HepG2 (cell line): ENCODE data around the gene PDIA5. TPM values are rescaled to one million over a fixed set of nuclear protein-coding genes. Genes with fewer than 3 reads are reported as not detected.

Experiments used
- EHMT2 ChIP-seq: fragments of 200-600 bp; sonication (generic); IDR thresholded peaks from 2 replicates; pipeline ENCODE4 v1.7.0; 2017; ENCODE audit warnings: antibody characterized with exemption, low read depth, low read length, borderline replicate concordance
- ESRRA ChIP-seq: sonication (generic); formaldehyde crosslinking; IDR thresholded peaks from 2 replicates; pipeline ENCODE4 v1.5.1; 2020; ENCODE audit warnings: mild to moderate bottlenecking, low read depth, missing genetic modification reagents
- FOXA1 ChIP-seq, 2 experiments: fragments of 450-650 bp in 1 of 2; sonication (generic) in 1 of 2; formaldehyde crosslinking in 1 of 2; IDR thresholded peaks; 2 replicates each; pipeline versions ENCODE4 v1.4.0 to v1.6.1; 2016 to 2020; ENCODE audit warnings: missing genetic modification reagents in 1 of 2
- MATR3 ChIP-seq: sonication (generic); formaldehyde crosslinking; IDR thresholded peaks from 2 replicates; pipeline ENCODE4 v1.4.0; 2020; ENCODE audit warnings: missing genetic modification reagents
- MTA3 ChIP-seq: sonication (generic); formaldehyde crosslinking; IDR thresholded peaks from 2 replicates; pipeline ENCODE4 v1.4.0; 2020; ENCODE audit warnings: missing genetic modification reagents
- NBN ChIP-seq: fragments of 450-650 bp; conservative IDR thresholded peaks from 2 replicates; pipeline ENCODE4 v1.6.1; 2017
- POGZ ChIP-seq: sonication (generic); formaldehyde crosslinking; IDR thresholded peaks from 2 replicates; pipeline ENCODE4 v1.4.0; 2020; ENCODE audit warnings: mild to moderate bottlenecking, missing genetic modification reagents
- POLR2A ChIP-seq, 2 experiments: IDR thresholded peaks; 2 replicates each; pipeline ENCODE4 v1.6.1; 2011; ENCODE audit warnings: low read depth in 2 of 2, low read length in 2 of 2, mild to moderate bottlenecking in 1 of 2, moderate library complexity in 1 of 2; ENCODE audit not compliant: insufficient read depth in 1 of 2
- ZNF383 ChIP-seq: sonication (generic); formaldehyde crosslinking; IDR thresholded peaks from 2 replicates; pipeline ENCODE4 v1.4.0; 2020; ENCODE audit warnings: missing genetic modification reagents, mild to moderate bottlenecking, borderline replicate concordance
- ZNF468 ChIP-seq: sonication (generic); formaldehyde crosslinking; IDR thresholded peaks from 2 replicates; pipeline ENCODE4 v1.8.0; 2022; ENCODE audit warnings: mild to moderate bottlenecking, moderate library complexity, missing genetic modification reagents
- ZNF552 ChIP-seq: sonication (generic); formaldehyde crosslinking; IDR thresholded peaks from 2 replicates; pipeline ENCODE4 v1.9.0; 2022; ENCODE audit warnings: missing genetic modification reagents, mild to moderate bottlenecking, borderline replicate concordance
- polyA plus RNA-seq, 8 experiments: library from polyadenylated mRNA; depleted of rRNA in 3 of 8; stranded (reverse) in 7 of 8; unstranded in 1 of 8; fragments of >200 nt; fragmentation: Illumina TruSeq in 4 of 8; extraction: Trizol in 4 of 8; gene quantifications; 2 replicates each; pipeline versions ENCODE4 v1.2.1 to v1.2.3, GENCODE V29; 2011 to 2016; ENCODE audit warnings: low read depth in 4 of 8, missing spikeins in 1 of 8, mixed read lengths in 1 of 8; ENCODE audit not compliant: insufficient read depth in 1 of 8
- total RNA-seq, 5 experiments: library from RNA; depleted of rRNA; stranded (reverse); fragments of >200 nt; fragmentation: Illumina TruSeq; extraction: Trizol; gene quantifications; 2 replicates each; pipeline ENCODE4 v1.2.3, GENCODE V29; 2016; ENCODE audit warnings: low read depth in 1 of 5
- TF ChIP-seq, protein P1 (sequence below): IDR thresholded peaks from 2 replicates; pipeline ENCODE4 v1.6.1; 2012; ENCODE audit warnings: low read depth, low read length, improper control_type of control experiment
- TF ChIP-seq, protein P2 (sequence below), 2 experiments: sonication (generic) in 1 of 2; formaldehyde crosslinking in 1 of 2; IDR thresholded peaks; 2 replicates each; pipeline versions ENCODE4 v1.4.0 to v1.6.1; 2016 to 2020; ENCODE audit warnings: borderline replicate concordance in 1 of 2, low read depth in 1 of 2, mild to moderate bottlenecking in 1 of 2, missing genetic modification reagents in 1 of 2
- TF ChIP-seq, protein P3 (sequence below): sonication (generic); formaldehyde crosslinking; conservative IDR thresholded peaks from 2 replicates; pipeline ENCODE4 v1.4.0; 2020; ENCODE audit warnings: missing genetic modification reagents
- TF ChIP-seq, protein P4 (sequence below): sonication (generic); formaldehyde crosslinking; IDR thresholded peaks from 2 replicates; pipeline ENCODE4 v1.5.1; 2020; ENCODE audit warnings: mild to moderate bottlenecking, missing genetic modification reagents, moderate library complexity
- TF ChIP-seq, protein P5 (sequence below): sonication (generic); formaldehyde crosslinking; IDR thresholded peaks from 2 replicates; pipeline ENCODE4 v1.4.0; 2020; ENCODE audit warnings: missing genetic modification reagents
- TF ChIP-seq, protein P6 (sequence below): sonication (generic); formaldehyde crosslinking; IDR thresholded peaks from 2 replicates; pipeline ENCODE4 v1.9.0; 2021; ENCODE audit warnings: missing genetic modification reagents, mild to moderate bottlenecking, borderline replicate concordance

The PDIA5 gene
- total and polyA plus RNA-seq, 2 of the 13 experiments (the other 11 are each of a cell fraction or from before 2014, with no cell fraction given): 51.3 to 74.3 TPM

DNA sequence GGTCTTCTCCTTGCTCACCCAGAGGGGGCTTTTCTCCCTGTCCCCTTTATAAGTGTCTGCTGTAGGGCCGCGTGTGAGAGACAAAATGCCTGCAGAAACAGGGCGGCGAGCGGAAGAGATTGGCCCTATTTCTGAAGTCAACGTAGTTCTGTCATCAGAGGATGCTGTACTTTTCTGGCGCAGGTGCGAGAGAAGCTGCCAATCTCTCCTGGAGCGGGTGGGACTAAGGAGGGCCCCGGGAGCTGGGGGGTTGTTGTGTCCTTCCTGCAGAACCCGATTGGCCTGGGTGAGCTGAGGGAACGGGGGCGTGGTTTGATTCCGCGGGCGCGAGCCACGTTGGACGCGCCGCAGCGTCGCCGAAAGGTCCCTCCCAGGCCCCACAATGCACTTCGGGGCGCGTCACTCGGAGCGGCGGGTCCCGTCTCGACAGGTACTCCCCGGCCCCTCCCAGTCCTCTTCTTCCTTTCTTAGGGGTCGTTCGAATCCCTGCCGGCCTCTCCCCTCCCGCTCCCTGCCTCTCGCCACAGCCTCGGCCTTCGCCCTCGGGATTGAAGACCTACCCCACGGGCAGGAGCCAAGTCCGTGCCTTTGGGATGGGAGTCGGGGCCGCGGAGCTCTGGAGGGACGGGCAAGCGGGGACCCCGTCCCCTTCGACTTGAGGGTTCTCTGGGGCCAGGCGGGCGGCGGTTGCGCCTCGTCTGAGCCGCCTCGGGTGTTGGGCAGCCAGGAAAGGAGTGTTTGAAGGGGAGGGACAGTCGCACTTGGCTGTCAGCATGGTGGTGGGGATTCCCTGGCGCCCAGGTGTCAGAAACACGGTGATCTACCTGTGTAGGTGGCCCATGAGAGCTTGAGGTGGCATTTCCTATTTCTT is 135.0 kb downstream of the PDIA5 start, which contains the start of gene SEC22A (continued):
- TF ChIP-seq NBN (no peak), FOXA1 (IDR thresholded peaks at IDR 0.05) (no peak), FOXA1 (CRISPR knock-in tag; IDR thresholded peaks at IDR 0.05) (no peak), MATR3 (no peak), POLR2A (IDR thresholded peaks at IDR 0.05; ENCODE audit: insufficient read depth in 1 of 2, low read depth in 2 of 2, low read length in 2 of 2) (peak; percentile 67 to 87), ZNF468 (CRISPR knock-in tag) (no peak), ESRRA (CRISPR knock-in tag) (no peak), ZNF552 (CRISPR knock-in tag) (no peak), MTA3 (CRISPR knock-in tag) (no peak), ZNF383 (CRISPR knock-in tag) (no peak), EHMT2 (no peak), POGZ (CRISPR knock-in tag) (peak; percentile 75)
- TF ChIP-seq, protein P1, sequence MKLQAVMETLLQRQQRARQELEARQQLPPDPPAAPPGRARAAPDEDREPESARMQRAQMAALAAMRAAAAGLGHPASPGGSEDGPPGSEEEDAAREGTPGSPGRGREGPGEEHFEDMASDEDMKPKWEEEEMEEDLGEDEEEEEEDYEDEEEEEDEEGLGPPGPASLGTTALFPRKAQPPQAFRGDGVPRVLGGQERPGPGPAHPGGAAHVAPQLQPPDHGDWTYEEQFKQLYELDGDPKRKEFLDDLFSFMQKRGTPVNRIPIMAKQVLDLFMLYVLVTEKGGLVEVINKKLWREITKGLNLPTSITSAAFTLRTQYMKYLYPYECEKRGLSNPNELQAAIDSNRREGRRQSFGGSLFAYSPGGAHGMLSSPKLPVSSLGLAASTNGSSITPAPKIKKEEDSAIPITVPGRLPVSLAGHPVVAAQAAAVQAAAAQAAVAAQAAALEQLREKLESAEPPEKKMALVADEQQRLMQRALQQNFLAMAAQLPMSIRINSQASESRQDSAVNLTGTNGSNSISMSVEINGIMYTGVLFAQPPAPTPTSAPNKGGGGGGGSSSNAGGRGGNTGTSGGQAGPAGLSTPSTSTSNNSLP: 0 out of 2 replicates have a peak, but pooled peaks have one; percentile 5
- TF ChIP-seq, protein P2, sequence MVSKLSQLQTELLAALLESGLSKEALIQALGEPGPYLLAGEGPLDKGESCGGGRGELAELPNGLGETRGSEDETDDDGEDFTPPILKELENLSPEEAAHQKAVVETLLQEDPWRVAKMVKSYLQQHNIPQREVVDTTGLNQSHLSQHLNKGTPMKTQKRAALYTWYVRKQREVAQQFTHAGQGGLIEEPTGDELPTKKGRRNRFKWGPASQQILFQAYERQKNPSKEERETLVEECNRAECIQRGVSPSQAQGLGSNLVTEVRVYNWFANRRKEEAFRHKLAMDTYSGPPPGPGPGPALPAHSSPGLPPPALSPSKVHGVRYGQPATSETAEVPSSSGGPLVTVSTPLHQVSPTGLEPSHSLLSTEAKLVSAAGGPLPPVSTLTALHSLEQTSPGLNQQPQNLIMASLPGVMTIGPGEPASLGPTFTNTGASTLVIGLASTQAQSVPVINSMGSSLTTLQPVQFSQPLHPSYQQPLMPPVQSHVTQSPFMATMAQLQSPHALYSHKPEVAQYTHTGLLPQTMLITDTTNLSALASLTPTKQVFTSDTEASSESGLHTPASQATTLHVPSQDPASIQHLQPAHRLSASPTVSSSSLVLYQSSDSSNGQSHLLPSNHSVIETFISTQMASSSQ (IDR thresholded peaks at IDR 0.05; ENCODE audit: low read depth): no peak
- TF ChIP-seq, protein P2 (CRISPR knock-in tag; IDR thresholded peaks at IDR 0.05; ENCODE audit: borderline replicate concordance): peak; percentile 54
- TF ChIP-seq, protein P3, sequence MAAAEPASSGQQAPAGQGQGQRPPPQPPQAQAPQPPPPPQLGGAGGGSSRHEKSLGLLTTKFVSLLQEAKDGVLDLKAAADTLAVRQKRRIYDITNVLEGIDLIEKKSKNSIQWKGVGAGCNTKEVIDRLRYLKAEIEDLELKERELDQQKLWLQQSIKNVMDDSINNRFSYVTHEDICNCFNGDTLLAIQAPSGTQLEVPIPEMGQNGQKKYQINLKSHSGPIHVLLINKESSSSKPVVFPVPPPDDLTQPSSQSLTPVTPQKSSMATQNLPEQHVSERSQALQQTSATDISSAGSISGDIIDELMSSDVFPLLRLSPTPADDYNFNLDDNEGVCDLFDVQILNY (CRISPR knock-in tag): no peak
- TF ChIP-seq, protein P4, sequence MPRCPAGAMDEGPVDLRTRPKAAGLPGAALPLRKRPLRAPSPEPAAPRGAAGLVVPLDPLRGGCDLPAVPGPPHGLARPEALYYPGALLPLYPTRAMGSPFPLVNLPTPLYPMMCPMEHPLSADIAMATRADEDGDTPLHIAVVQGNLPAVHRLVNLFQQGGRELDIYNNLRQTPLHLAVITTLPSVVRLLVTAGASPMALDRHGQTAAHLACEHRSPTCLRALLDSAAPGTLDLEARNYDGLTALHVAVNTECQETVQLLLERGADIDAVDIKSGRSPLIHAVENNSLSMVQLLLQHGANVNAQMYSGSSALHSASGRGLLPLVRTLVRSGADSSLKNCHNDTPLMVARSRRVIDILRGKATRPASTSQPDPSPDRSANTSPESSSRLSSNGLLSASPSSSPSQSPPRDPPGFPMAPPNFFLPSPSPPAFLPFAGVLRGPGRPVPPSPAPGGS (CRISPR knock-in tag): no peak
- TF ChIP-seq, protein P5, sequence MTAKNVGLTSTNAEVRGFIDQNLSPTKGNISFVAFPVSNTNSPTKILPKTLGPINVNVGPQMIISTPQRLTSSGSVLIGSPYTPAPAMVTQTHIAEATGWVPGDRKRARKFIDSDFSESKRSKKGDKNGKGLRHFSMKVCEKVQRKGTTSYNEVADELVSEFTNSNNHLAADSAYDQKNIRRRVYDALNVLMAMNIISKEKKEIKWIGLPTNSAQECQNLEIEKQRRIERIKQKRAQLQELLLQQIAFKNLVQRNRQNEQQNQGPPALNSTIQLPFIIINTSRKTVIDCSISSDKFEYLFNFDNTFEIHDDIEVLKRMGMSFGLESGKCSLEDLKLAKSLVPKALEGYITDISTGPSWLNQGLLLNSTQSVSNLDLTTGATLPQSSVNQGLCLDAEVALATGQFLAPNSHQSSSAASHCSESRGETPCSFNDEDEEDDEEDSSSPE: peak; percentile 76
- TF ChIP-seq, protein P6, sequence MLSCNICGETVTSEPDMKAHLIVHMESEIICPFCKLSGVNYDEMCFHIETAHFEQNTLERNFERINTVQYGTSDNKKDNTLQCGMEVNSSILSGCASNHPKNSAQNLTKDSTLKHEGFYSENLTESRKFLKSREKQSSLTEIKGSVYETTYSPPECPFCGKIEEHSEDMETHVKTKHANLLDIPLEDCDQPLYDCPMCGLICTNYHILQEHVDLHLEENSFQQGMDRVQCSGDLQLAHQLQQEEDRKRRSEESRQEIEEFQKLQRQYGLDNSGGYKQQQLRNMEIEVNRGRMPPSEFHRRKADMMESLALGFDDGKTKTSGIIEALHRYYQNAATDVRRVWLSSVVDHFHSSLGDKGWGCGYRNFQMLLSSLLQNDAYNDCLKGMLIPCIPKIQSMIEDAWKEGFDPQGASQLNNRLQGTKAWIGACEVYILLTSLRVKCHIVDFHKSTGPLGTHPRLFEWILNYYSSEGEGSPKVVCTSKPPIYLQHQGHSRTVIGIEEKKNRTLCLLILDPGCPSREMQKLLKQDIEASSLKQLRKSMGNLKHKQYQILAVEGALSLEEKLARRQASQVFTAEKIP: no peak
